Thyroid gland (tissue), 4 donors: ENCODE data around the gene SQSTM1.
A peak's percentile ranks its signal among the peaks of the same experiment; 100 is the strongest.

ENCODE experiments used
- CTCF ChIP-seq, 6 experiments: fragments of 200-600 bp in 3 of 6; fragments of 450-650 bp in 3 of 6; sonication (generic) in 3 of 6; IDR thresholded peaks; one replicate each; pipeline ENCODE4 v1.5.1; 2016 to 2019; ENCODE audit warnings: antibody characterized with exemption in 6 of 6, mild to moderate bottlenecking in 2 of 6, inconsistent platforms in 1 of 6, moderate library complexity in 1 of 6
- POLR2A ChIP-seq, 2 donors: fragments of 450-650 bp; IDR thresholded peaks; one replicate each; pipeline ENCODE4 v1.6.1; 2017; ENCODE audit warnings: antibody characterized with exemption in 2 of 2, mild to moderate bottlenecking in 2 of 2, moderate library complexity in 1 of 2

GRCh38 chr5:179806250-179807048, 14.3 kb upstream of the SQSTM1 start, which contains the start of gene MGAT4B:
- TF ChIP-seq CTCF (IDR thresholded peaks at IDR 0.05) (peak in 1 of 6 experiments; percentile 25), POLR2A (IDR thresholded peaks at IDR 0.05) (peak; percentile 30 to 77)
